ENCODE data around the gene SYTL2.

The SYTL2 gene

DNA sequence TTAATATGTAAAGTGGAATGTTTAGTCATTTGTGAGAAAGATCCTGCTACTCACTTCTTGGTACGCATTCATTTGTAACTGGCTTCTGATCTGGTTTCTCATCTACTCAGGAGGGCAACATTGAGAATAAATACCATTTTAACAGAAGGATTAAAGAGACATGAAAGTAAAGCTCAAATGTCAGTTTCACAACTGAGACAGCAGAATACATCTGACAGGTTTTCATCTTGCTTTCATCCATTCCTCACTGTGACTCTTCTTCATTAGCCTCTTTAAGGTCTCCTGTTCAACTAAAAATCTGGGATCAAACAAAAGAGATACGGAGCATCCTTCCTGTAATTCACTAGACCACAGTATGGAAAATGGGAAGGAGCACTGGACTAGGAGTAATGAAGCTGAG, 93.5 kb downstream of the SYTL2 start:
- DNase-seq (ENCODE audit: low spot score in 2 of 2) = no peak
- in situ Hi-C loops (cut with MboI; ENCODE audit: low sequenced_read_pairs) = no loop called here
- peaks cover 16% of the 10 kb centered on the region for H3K27me3 ChIP-seq (ENCODE audit: low read depth)
- H3K36me3 ChIP-seq (replicated peaks) = no peaks in the 10 kb centered on the region
- H3K4me3 ChIP-seq = no peak overlapping the region
- H3K9me3 ChIP-seq = no peaks in the 10 kb centered on the region
- no peaks in the 10 kb centered on the region for H3K4me1 ChIP-seq

DNA sequence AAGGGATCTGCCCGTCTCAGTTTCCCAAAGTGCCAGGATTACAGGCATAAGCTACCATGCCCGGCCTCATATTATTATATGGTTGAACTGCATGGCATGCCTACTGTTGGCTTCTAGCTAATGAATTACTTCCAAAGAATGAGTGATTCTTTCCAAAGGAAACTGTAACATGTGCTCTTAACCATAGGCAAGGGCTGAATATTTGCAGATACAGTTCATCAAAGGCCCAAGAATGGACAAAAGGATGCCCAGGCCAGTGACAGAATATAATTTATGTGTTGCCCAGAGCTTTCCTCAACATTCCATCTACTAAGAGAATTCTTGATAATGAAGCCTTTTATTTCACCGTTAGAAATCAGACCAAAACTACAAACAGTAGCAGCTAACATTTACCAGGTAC, 98.0 kb downstream of the SYTL2 start:
- in situ Hi-C loops (cut with MboI; ENCODE audit: low sequenced_read_pairs) = no loop called here
- H3K36me3 ChIP-seq (replicated peaks) = no peaks in the 10 kb centered on the region
- DNase-seq (ENCODE audit: low spot score in 2 of 2) = no peak
- H3K4me3 ChIP-seq = no peak overlapping the region
- H3K9me3 ChIP-seq = no peaks in the 10 kb centered on the region
- peaks cover 2% of the 10 kb centered on the region for H3K27me3 ChIP-seq (ENCODE audit: low read depth)
- H3K4me1 ChIP-seq = no peaks in the 10 kb centered on the region

DNA sequence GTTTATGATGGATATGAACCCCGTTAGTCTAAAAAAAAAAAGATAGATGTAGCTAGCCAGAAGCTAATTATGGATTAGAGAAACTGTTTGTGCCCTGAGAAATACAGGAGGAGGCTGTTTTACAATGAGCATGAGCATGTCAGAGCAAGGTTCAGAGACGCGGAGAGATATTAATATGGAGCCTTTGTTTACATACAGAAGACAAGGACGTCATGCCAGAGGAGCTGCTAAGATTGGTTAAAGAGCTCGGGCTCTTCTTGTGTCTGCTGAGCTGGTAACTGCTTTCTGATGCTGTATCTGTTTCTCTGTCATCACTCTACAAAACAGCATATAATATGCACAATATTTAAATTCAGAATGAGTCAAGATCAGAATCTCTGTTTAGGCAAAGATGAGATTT, 100.0 kb downstream of the SYTL2 start:
- H3K4me3 ChIP-seq = no peak overlapping the region
- DNase-seq (ENCODE audit: low spot score in 2 of 2) = no peak
- in situ Hi-C loops (cut with MboI; ENCODE audit: low sequenced_read_pairs) = no loop called here

DNA sequence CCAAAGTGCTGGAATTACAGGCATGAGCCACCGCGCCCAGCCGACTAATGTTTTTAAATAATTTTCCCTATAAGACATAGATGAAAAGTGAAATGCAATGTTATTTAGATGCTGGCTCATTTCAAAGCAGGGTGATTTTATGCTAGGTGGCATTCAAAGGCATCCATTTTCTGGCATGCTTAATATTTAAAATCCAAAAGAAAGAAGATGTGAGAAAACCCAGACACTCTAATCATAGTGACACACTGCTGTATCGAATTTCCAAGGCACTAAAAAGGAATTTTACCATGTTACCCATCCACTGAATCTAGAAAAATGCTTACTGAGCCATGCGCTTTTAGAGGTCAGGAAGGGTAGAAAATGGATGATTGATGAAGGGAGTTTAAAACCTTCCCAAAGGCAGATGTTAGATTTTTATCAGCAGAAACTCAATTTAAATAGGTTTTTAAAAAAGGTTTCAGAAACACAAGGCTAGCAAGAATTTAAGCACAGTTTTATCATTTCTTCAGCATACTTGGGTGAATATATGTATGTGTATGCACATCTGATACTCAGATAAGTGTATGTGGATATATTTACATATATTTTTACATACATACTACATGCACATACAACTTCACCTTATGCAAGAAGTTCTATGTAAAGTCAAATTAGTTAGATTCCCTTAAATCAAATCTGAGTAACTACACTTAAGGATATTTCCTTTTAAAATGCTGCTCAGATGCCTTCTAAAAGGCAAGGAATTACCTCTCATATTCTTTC, 100.8 kb downstream of the SYTL2 start:
- no peak for DNase-seq (ENCODE audit: low spot score in 2 of 2)
- in situ Hi-C loops (cut with MboI; ENCODE audit: low sequenced_read_pairs) = no loop called here
- no peak overlapping the region for H3K4me3 ChIP-seq
- peaks cover 15% of the 10 kb centered on the region for H3K27me3 ChIP-seq (ENCODE audit: low read depth)
- no peaks in the 10 kb centered on the region for H3K9me3 ChIP-seq
- H3K36me3 ChIP-seq (replicated peaks) = no peaks in the 10 kb centered on the region
- no peaks in the 10 kb centered on the region for H3K4me1 ChIP-seq

More for the DNA sequence above, 100.0 kb downstream of the SYTL2 start:
- peaks cover 7% of the 10 kb centered on the region for H3K27me3 ChIP-seq (ENCODE audit: low read depth)
- no peaks in the 10 kb centered on the region for H3K9me3 ChIP-seq
- H3K36me3 ChIP-seq (replicated peaks) = no peaks in the 10 kb centered on the region
- H3K4me1 ChIP-seq = no peaks in the 10 kb centered on the region

DNA sequence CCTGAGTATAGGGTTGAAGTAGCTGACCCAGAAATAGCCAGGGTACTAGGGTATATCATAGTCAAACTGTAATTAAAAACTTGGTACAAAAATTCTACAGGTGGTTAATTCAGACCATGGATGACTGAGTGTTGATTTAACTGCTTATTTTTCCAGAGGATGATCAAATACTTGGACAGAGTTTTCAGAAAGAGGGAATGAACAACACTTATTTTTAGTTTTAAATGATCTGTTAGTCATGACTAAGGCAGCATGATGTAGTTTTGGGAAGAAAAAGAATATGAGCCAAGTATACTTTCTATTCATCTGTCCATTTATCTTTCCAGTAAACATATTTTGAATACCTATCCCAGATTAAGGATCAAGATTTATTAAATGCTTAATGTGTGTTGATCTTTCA, 105.1 kb downstream of the SYTL2 start:
- Histone ChIP-seq H3K36me3 (replicated peaks) (no peaks in the 10 kb centered on the region), H3K4me3 (no peak overlapping the region), H3K27me3 (ENCODE audit: low read depth) (peaks cover 29% of the 10 kb centered on the region), H3K9me3 (no peaks in the 10 kb centered on the region), H3K4me1 (no peaks in the 10 kb centered on the region)
- in situ Hi-C loops (cut with MboI; ENCODE audit: low sequenced_read_pairs) = no loop called here
- no peak for DNase-seq (ENCODE audit: low spot score in 2 of 2)

DNA sequence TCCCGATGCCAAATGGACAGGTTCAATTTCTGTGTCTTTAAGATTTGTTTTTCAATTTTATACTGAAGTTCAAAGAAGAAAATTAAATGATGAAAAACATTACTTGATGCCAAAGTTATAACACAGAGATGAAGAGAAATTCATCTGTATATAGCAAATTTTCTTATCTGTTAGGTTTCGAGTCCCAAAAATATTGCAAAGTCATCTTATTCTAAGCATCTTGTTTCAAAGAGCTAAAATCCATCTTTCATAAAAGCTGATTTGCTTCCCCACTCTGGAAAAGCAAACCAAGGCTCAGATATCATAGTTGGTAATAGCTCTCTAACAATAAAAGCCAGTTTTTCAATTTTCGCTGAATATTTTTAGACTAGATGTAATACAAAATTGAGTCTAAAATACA, 106.0 kb downstream of the SYTL2 start:
- H3K27me3 ChIP-seq (ENCODE audit: low read depth) = peaks cover 29% of the 10 kb centered on the region
- no peaks in the 10 kb centered on the region for H3K4me1 ChIP-seq
- H3K4me3 ChIP-seq = no peak overlapping the region
- H3K36me3 ChIP-seq (replicated peaks) = no peaks in the 10 kb centered on the region
- DNase-seq (ENCODE audit: low spot score in 2 of 2) = no peak
- no peaks in the 10 kb centered on the region for H3K9me3 ChIP-seq
- in situ Hi-C loops (cut with MboI; ENCODE audit: low sequenced_read_pairs) = no loop called here

DNA sequence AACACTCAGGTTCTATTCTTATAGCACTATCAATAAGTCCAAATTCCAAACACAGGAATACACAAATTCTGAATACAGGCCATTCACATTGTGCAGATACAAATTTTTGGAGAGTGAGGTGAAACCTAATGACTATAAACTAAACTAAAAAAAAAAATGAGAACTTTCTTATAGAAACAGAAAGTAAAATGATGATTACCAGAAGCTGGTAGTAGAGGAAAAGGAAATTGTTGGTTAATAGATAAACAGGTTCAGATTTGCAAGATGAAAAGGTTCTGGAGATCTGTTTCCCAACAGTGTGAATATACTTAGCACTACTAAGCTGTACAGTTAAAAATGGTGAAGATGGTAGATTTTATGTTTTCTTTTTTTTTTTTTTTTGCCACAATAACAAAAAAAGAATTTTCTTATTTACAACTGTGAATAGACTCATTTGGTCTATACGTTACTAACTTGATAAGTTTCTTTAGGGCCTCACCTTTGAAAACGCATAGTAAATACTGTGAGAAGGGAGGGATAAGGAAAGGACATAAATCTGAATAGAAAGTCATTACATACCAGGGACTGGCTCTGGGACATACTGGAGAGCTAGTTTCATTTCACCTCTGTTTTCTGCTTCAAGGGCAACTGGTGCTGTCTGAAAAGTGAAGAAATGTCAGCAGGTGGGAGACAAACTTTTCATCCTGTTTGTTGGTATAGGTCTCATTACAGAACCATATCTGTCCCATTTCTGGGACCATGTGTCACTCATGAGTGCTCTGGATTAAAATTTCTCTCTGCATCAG, 110.8 kb downstream of the SYTL2 start:
- Histone ChIP-seq H3K4me1 (no peaks in the 10 kb centered on the region), H3K9me3 (no peaks in the 10 kb centered on the region), H3K27me3 (ENCODE audit: low read depth) (peaks cover 14% of the 10 kb centered on the region), H3K4me3 (no peak overlapping the region), H3K36me3 (replicated peaks) (no peaks in the 10 kb centered on the region)
- in situ Hi-C loops (cut with MboI; ENCODE audit: low sequenced_read_pairs) = no loop called here
- no peak for DNase-seq (ENCODE audit: low spot score in 2 of 2)

DNA sequence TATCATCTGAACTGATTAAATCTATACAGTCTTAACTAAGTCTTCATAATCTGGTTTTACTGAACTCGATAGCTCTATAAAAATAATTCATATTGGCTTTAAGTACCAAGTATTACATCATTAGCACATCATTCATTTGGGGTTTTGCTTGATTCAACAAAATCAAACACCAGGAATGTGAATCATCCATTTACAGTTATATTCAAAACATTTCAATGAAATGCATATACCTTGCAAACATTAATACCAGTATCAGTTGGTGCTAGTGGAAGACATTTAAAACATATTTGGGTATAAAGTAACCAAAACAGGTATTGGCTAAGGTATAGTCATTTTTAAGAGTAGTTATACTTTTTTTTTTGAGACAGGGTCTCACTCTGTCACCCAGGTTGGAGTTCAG, 112.7 kb downstream of the SYTL2 start:
- H3K4me3 ChIP-seq = no peak overlapping the region
- in situ Hi-C loops (cut with MboI; ENCODE audit: low sequenced_read_pairs) = no loop called here

DNA sequence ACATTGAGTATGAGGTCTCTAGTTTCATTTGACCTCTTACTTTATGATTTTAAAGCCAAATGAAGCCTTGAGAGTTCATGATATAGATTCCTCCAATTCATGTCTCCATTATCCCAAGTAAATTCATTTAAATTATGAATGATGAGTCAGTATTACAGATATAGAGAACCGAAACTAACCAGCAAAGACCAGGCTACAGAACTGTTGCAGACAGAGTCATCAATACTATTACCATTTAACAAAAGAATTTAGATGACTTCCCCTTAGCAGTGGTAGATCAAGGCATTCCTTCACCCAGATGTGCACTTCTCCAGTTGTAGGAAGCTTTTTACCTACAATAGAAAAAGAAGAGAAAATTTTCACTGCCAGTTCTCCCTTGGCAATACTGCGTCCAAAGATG, 113.2 kb downstream of the SYTL2 start:
- no peaks in the 10 kb centered on the region for H3K4me1 ChIP-seq
- H3K4me3 ChIP-seq = no peak overlapping the region
- H3K36me3 ChIP-seq (replicated peaks) = no peaks in the 10 kb centered on the region
- H3K9me3 ChIP-seq = no peaks in the 10 kb centered on the region
- no peaks in the 10 kb centered on the region; the same call in 1 of the 2 replicates for H3K27me3 ChIP-seq (ENCODE audit: low read depth)
- in situ Hi-C loops (cut with MboI; ENCODE audit: low sequenced_read_pairs) = no loop called here
- no peak for DNase-seq (ENCODE audit: low spot score in 2 of 2)

More for the DNA sequence above, 112.7 kb downstream of the SYTL2 start:
- Histone ChIP-seq H3K9me3 (no peaks in the 10 kb centered on the region), H3K36me3 (replicated peaks) (no peaks in the 10 kb centered on the region), H3K27me3 (ENCODE audit: low read depth) (no peaks in the 10 kb centered on the region; the same call in 1 of the 2 replicates), H3K4me1 (no peaks in the 10 kb centered on the region)
- DNase-seq (ENCODE audit: low spot score in 2 of 2) = no peak

DNA sequence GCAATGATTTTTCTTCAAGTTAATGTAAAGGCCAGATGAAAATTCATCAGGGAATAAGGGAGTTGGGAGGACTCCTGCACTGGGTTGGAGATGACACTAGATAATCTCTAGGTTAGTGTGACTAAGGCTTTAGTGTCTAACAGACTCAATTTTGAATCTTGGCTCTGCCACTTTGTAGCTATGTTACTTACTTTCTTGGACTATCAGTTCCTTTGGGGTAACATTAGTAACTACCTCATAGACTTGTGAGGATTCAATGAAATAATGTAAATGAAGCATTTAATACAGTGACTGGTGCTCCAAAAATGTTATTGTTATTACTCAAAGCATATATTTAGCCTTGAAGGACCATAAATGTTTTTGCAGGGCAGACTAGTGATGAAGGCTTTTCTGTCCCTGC, 115.4 kb downstream of the SYTL2 start:
- in situ Hi-C loops (cut with MboI; ENCODE audit: low sequenced_read_pairs) = no loop called here
- H3K4me1 ChIP-seq = no peaks in the 10 kb centered on the region
- H3K27me3 ChIP-seq (ENCODE audit: low read depth) = no peaks in the 10 kb centered on the region; the same call in 1 of the 2 replicates
- no peaks in the 10 kb centered on the region for H3K36me3 ChIP-seq (replicated peaks)
- H3K9me3 ChIP-seq = no peaks in the 10 kb centered on the region
- H3K4me3 ChIP-seq = no peak overlapping the region
- DNase-seq (ENCODE audit: low spot score in 2 of 2) = no peak

DNA sequence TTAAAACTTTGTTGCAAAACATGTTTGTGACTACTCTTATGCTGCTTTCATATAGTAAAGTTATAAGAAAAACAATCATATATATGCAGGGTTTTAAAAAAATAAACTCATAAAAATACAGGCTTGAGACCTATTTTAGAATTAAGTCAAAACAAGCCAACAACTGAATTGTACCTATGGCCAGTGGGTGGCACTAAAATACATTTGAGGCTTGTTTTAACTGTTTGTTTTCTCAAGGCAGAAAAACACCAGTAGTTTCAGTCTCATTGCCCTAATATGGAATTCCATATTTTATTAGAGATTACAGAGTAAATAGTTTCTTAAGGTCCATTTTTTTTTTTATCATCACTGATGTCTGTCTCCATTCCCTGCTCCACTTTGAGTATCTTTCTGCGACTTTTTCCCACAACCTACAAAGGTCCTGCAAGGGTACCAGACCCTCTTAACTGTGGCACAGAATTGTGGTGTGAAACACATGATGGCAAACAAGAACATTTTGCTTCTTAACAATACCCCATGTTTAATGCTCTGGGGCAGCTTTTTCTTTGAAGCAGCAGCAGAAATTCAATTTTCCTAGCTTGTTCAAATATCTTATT, 116.5 kb downstream of the SYTL2 start:
- DNase-seq (ENCODE audit: low spot score in 2 of 2) = peak in 1 of 2 experiments; percentile 21
- H3K4me1 ChIP-seq = no peaks in the 10 kb centered on the region
- no peaks in the 10 kb centered on the region for H3K9me3 ChIP-seq
- H3K4me3 ChIP-seq = no peak overlapping the region
- H3K36me3 ChIP-seq (replicated peaks) = no peaks in the 10 kb centered on the region
- peaks cover 7% of the 10 kb centered on the region; the same call in 1 of the 2 replicates for H3K27me3 ChIP-seq (ENCODE audit: low read depth)
- in situ Hi-C loops (cut with MboI; ENCODE audit: low sequenced_read_pairs) = no loop called here

DNA sequence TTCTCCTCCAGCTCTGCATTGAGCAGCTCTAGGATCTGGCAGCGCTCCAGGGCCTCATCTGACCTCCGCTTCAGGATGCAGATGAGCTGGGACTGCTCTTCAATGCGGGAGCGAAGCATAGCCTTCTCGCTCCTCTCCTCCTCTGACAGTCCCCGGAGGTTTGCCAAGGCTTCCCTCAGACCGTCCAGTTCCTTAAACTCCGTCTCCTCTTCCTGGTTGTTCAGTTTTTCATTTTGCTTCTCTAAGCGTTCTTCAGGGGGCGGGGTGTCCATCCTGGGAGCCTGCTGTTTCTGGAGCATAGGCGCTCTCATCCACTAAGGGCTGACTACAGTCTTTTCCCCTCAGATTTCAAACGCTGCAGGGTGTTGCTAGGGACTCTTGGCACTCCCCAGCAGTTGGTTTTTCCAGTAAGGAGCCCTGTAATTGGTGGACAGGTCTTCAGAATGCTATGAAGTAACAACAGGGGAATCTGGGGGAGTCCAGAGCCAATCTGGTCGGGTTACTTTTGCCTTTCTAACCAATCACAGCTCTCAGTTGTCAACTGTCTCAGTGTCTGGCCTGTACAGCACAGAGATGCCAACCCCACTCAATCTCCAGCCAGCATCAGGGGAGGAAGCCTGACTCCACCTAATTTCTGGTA, 125.0 kb downstream of the SYTL2 start, which contains the start of gene CCDC89:
Gene CCDC89, minus strand, starts transcription at position 376 of the 640 bp plus-strand sequence. Its CDS starts 65 bp downstream, at position 311.
- no peaks in the 10 kb centered on the region; the same call in 1 of the 2 replicates for H3K4me1 ChIP-seq
- H3K27me3 ChIP-seq (ENCODE audit: low read depth) = peaks cover 7% of the 10 kb centered on the region; the same call in 1 of the 2 replicates
- no peak within 1 kb of the TSS for H3K4me3 ChIP-seq
- H3K36me3 ChIP-seq (replicated peaks) = no peaks in the 10 kb centered on the region
- no peak for DNase-seq (ENCODE audit: low spot score in 2 of 2)
- in situ Hi-C loops (cut with MboI; ENCODE audit: low sequenced_read_pairs) = no loop called here
- no peaks in the 10 kb centered on the region for H3K9me3 ChIP-seq

DNA sequence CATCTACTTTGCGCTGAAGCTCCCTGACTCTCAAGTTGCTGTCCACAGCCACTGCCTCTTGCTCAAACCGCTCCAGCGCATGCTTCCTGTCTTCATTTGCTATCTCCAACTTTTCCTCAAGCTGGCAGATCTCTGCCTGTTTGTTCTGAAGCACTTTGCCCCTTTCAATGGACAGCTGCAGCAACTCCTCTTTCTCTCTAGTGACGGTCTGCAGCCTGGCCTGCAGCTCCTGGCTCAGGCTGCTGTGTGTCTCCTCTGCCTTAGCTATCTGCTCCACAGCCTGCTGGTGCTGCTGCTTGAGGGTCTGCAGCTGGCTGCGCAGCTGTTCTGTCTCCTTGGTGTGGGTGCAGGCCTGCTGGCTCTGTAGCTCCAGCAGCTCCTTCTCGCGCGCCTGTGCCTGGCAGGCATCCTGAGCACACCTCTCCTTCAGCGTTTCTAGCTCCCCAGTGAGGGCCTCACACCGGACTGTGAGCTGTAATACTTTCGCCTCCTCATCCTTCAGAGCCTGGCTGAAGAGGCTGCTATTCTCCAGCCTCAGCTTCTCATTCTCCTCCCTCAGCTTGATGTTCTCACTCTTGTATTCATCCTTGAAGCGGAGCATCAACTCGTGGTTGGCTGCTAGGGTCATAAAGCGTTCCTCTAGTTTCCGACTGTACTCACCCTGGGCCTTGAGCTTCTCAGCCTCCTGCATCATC, 125.7 kb downstream of the SYTL2 start:
- Histone ChIP-seq H3K27me3 (ENCODE audit: low read depth) (peaks cover 6% of the 10 kb centered on the region; the same call in 1 of the 2 replicates), H3K4me1 (no peaks in the 10 kb centered on the region; the same call in 1 of the 2 replicates), H3K9me3 (no peaks in the 10 kb centered on the region), H3K36me3 (replicated peaks) (no peaks in the 10 kb centered on the region), H3K4me3 (no peak overlapping the region)
- in situ Hi-C loops (cut with MboI; ENCODE audit: low sequenced_read_pairs) = no loop called here
- DNase-seq (ENCODE audit: low spot score in 2 of 2) = no peak

All from HAP-1 (cell line).